ENCODE measurements around the gene ATE1.

GRCh38 chr10:121974535-121975294 lies 46.9 kb upstream of the ATE1 start, which contains the start of gene NSMCE4A:
- no peak for TF ChIP-seq CTCF (IDR thresholded peaks at IDR 0.05)
- TF ChIP-seq POLR2A (IDR thresholded peaks at IDR 0.05), result no peak

Measured in breast epithelium (tissue), 3 donors.